Gastrocnemius medialis (tissue), 4 donors: ENCODE measurements around the gene DNAJB5.

ENCODE experiments used
- CTCF ChIP-seq, 5 experiments: fragments of 450-650 bp in 3 of 5; fragments of 200-600 bp in 2 of 5; sonication (generic) in 2 of 5; IDR thresholded peaks in 4 of 5; conservative IDR thresholded peaks in 1 of 5; 1 replicate in 4 of 5; 2 replicates in 1 of 5; pipeline ENCODE4 v1.5.1; 2016 to 2019; ENCODE audit warnings: antibody characterized with exemption in 5 of 5, mild to moderate bottlenecking in 3 of 5, moderate library complexity in 3 of 5
- POLR2A ChIP-seq, 2 donors: fragments of 450-650 bp; IDR thresholded peaks; one replicate each; pipeline ENCODE4 v1.6.1; 2017; ENCODE audit warnings: antibody characterized with exemption in 2 of 2, mild to moderate bottlenecking in 2 of 2, moderate library complexity in 2 of 2

GRCh38 chr9:35042891-35043545 is 53.5 kb downstream of the DNAJB5 start:
- TF ChIP-seq CTCF (IDR thresholded peaks at IDR 0.05 in 4 of 5, conservative IDR thresholded peaks at IDR 0.05 in 1 of 5) (no peak), POLR2A (IDR thresholded peaks at IDR 0.05) (no peak)
